Embryonic facial prominence (tissue), 1 donor: ENCODE data around the gene GPR148.
"Not testable (repeated sequence)": the region's sequence is repeated elsewhere in the genome, so short reads cannot be mapped to it uniquely, and the experiment has no call there.

ENCODE experiments used
- DNase-seq: peaks from one replicate; pipeline ENCODE4 v3.0.0-alpha.2; 2016; ENCODE audit errors: extremely low spot score

GPR148 gene

GRCh38 chr2:130728549-130729316 is at the start of gene GPR148:
Gene GPR148 (plus strand): TSS chr2:130729070. CDS start chr2:130729152, 82 bp downstream.
- DNase-seq = no peak

GRCh38 chr2:130692041-130692770 is 36.7 kb upstream of the GPR148 start:
- not testable (repeated sequence) for DNase-seq

- DNase-seq = not testable (repeated sequence)
These were observed 35.4 kb upstream of the GPR148 start for GRCh38 chr2:130693474-130693873.

GRCh38 chr2:130703250-130703649 is 25.6 kb upstream of the GPR148 start:
- DNase-seq = not testable (repeated sequence)

GRCh38 chr2:130714795-130715194 is 14.1 kb upstream of the GPR148 start:
- not testable (repeated sequence) for DNase-seq

- no peak for DNase-seq
These were observed 8.8 kb upstream of the GPR148 start for GRCh38 chr2:130720036-130720435.

GRCh38 chr2:130720528-130720927 is 8.3 kb upstream of the GPR148 start:
- no peak for DNase-seq

- no peak for DNase-seq
These were observed 4.4 kb upstream of the GPR148 start for GRCh38 chr2:130724455-130724854.

- DNase-seq = no peak
These were observed 2.2 kb upstream of the GPR148 start for GRCh38 chr2:130726614-130727180.

GRCh38 chr2:130727286-130727924 is 1.5 kb upstream of the GPR148 start:
- DNase-seq = peak; percentile 25

- DNase-seq = no peak
These were observed 839 bp upstream of the GPR148 start for GRCh38 chr2:130728007-130728454.

- DNase-seq = no peak
These were observed 741 bp downstream of the GPR148 start for GRCh38 chr2:130729322-130730299.

- DNase-seq = not testable (repeated sequence)
These were observed 3.4 kb downstream of the GPR148 start for GRCh38 chr2:130732257-130732656.

- no peak for DNase-seq
These were observed 6.3 kb downstream of the GPR148 start for GRCh38 chr2:130735200-130735599.

- no peak for DNase-seq
These were observed 7.6 kb downstream of the GPR148 start for GRCh38 chr2:130736487-130736886.

GRCh38 chr2:130737592-130737991 is 8.7 kb downstream of the GPR148 start:
- no peak for DNase-seq

GRCh38 chr2:130740671-130741070 is 11.8 kb downstream of the GPR148 start:
- DNase-seq = no peak

- no peak for DNase-seq
These were observed 14.4 kb downstream of the GPR148 start for GRCh38 chr2:130743278-130743677.

GRCh38 chr2:130744287-130745117 is 15.6 kb downstream of the GPR148 start:
- DNase-seq = no peak

GRCh38 chr2:130749078-130749477 is 20.2 kb downstream of the GPR148 start:
- DNase-seq = no peak
